Measurements from ENCODE around the gene TTLL4.

TTLL4 gene

GRCh38 chr2:218663901-218664300 lies 46.7 kb upstream of the TTLL4 start:
- Histone ChIP-seq H3K4me3 (ENCODE audit: low read length, poor library complexity, severe bottlenecking) (no peak overlapping the region), H3K79me2 (ENCODE audit: insufficient read depth, low read length) (peaks cover 11% of the 10 kb centered on the region), H2AFZ (ENCODE audit: low read length) (no peak overlapping the region), H4K20me1 (ENCODE audit: insufficient read depth, low read length, poor library complexity, severe bottlenecking) (no peaks in the 10 kb centered on the region), H3K4me1 (ENCODE audit: insufficient read depth, low read length, poor library complexity, severe bottlenecking) (peaks cover 8% of the 10 kb centered on the region), H3K36me3 (ENCODE audit: insufficient read depth, low read length) (peaks cover 42% of the 10 kb centered on the region; the same call in 1 of the 2 replicates), H3K27me3 (ENCODE audit: insufficient read depth, low read length, poor library complexity, severe bottlenecking) (no peaks in the 10 kb centered on the region), H3K9me3 (ENCODE audit: insufficient read depth, low read depth, low read length) (no peaks in the 10 kb centered on the region), H3F3A (ENCODE audit: low read depth) (no peaks in the 10 kb centered on the region), H3K9me2 (replicated peaks; ENCODE audit: low read depth, low read length) (no peaks in the 10 kb centered on the region), H3K9ac (ENCODE audit: low read depth, low read length, poor library complexity, severe bottlenecking) (no peak overlapping the region), H3K4me2 (ENCODE audit: low read depth, low read length, poor library complexity, severe bottlenecking) (no peak overlapping the region)
- TF ChIP-seq CTCF (conservative IDR thresholded peaks at IDR 0.05; ENCODE audit: low read length) (no peak), EZH2phosphoT487 (IDR thresholded peaks at IDR 0.05; ENCODE audit: borderline replicate concordance) (no peak)

GRCh38 chr2:218664653-218665052 lies 46.0 kb upstream of the TTLL4 start:
- H4K20me1 ChIP-seq (ENCODE audit: insufficient read depth, low read length, poor library complexity, severe bottlenecking) = no peaks in the 10 kb centered on the region
- no peaks in the 10 kb centered on the region for H3F3A ChIP-seq (ENCODE audit: low read depth)
- H3K9me3 ChIP-seq (ENCODE audit: insufficient read depth, low read depth, low read length) = no peaks in the 10 kb centered on the region
- no peak overlapping the region for H3K4me3 ChIP-seq (ENCODE audit: low read length, poor library complexity, severe bottlenecking)
- no peak overlapping the region for H3K4me2 ChIP-seq (ENCODE audit: low read depth, low read length, poor library complexity, severe bottlenecking)
- H3K36me3 ChIP-seq (ENCODE audit: insufficient read depth, low read length) = peaks cover 42% of the 10 kb centered on the region; the same call in 1 of the 2 replicates
- H2AFZ ChIP-seq (ENCODE audit: low read length) = no peak overlapping the region
- peaks cover 10% of the 10 kb centered on the region for H3K4me1 ChIP-seq (ENCODE audit: insufficient read depth, low read length, poor library complexity, severe bottlenecking)
- peaks cover 8% of the 10 kb centered on the region; the same call in 1 of the 2 replicates for H3K79me2 ChIP-seq (ENCODE audit: insufficient read depth, low read length)
- TF ChIP-seq CTCF (conservative IDR thresholded peaks at IDR 0.05; ENCODE audit: low read length) = no peak
- TF ChIP-seq EZH2phosphoT487 (IDR thresholded peaks at IDR 0.05; ENCODE audit: borderline replicate concordance) = no peak
- no peak overlapping the region for H3K9ac ChIP-seq (ENCODE audit: low read depth, low read length, poor library complexity, severe bottlenecking)
- no peaks in the 10 kb centered on the region for H3K27me3 ChIP-seq (ENCODE audit: insufficient read depth, low read length, poor library complexity, severe bottlenecking)
- no peaks in the 10 kb centered on the region for H3K9me2 ChIP-seq (replicated peaks; ENCODE audit: low read depth, low read length)

- Histone ChIP-seq H2AFZ (ENCODE audit: low read length) (peak overlapping the region; percentile 87), H3K9me2 (replicated peaks; ENCODE audit: low read depth, low read length) (no peaks in the 10 kb centered on the region), H3K9me3 (ENCODE audit: insufficient read depth, low read depth, low read length) (no peaks in the 10 kb centered on the region), H3F3A (ENCODE audit: low read depth) (no peaks in the 10 kb centered on the region), H3K4me3 (ENCODE audit: low read length, poor library complexity, severe bottlenecking) (peak overlapping the region; percentile 86), H3K27me3 (ENCODE audit: insufficient read depth, low read length, poor library complexity, severe bottlenecking) (no peaks in the 10 kb centered on the region), H3K9ac (ENCODE audit: low read depth, low read length, poor library complexity, severe bottlenecking) (peak overlapping the region; percentile 88), H3K4me1 (ENCODE audit: insufficient read depth, low read length, poor library complexity, severe bottlenecking) (peaks cover 20% of the 10 kb centered on the region), H4K20me1 (ENCODE audit: insufficient read depth, low read length, poor library complexity, severe bottlenecking) (no peaks in the 10 kb centered on the region), H3K79me2 (ENCODE audit: insufficient read depth, low read length) (peaks cover 13% of the 10 kb centered on the region), H3K36me3 (ENCODE audit: insufficient read depth, low read length) (peaks cover 9% of the 10 kb centered on the region; the same call in 1 of the 2 replicates), H3K4me2 (ENCODE audit: low read depth, low read length, poor library complexity, severe bottlenecking) (peak overlapping the region; percentile 91)
- TF ChIP-seq CTCF (conservative IDR thresholded peaks at IDR 0.05; ENCODE audit: low read length) = no peak
- no peak for TF ChIP-seq EZH2phosphoT487 (IDR thresholded peaks at IDR 0.05; ENCODE audit: borderline replicate concordance)
These were observed 39.5 kb upstream of the TTLL4 start for GRCh38 chr2:218671097-218671653.

Measured in Loucy (cell line).